Measurements from ENCODE around the gene C2CD4A.
A peak's percentile ranks its signal among the peaks of the same experiment; 100 is the strongest.

Gene C2CD4A

GRCh38 chr15:62068810-62069167, 2.0 kb downstream of the C2CD4A start:
- no peaks in the 10 kb centered on the region for H3K36me3 ChIP-seq (ENCODE audit: control insufficient read depth in 4 of 4, insufficient read depth in 4 of 4, low read length in 3 of 4)
- peak in 1 of 3 donors; percentile 36 for DNase-seq
- H3K27ac ChIP-seq (ENCODE audit: insufficient read depth in 1 of 2, low read depth in 1 of 2, low read length in 2 of 2, poor library complexity in 1 of 2, severe bottlenecking in 2 of 2) = no peak overlapping the region
- H3K27me3 ChIP-seq (replicated peaks in 2 of 5; ENCODE audit: control insufficient read depth in 4 of 5, insufficient read depth in 5 of 5, low read length in 4 of 5) = peaks cover 9 to 50% (median 18%) of the 10 kb centered on the region in 5 experiments
- H3K9me3 ChIP-seq (ENCODE audit: control extremely low read depth in 1 of 5, control insufficient read depth in 4 of 5, insufficient read depth in 2 of 5, low read depth in 1 of 5, low read length in 4 of 5) = peaks cover 0 to 1% (median 0%) of the 10 kb centered on the region in 5 experiments
- CTCF ChIA-PET = interaction anchor here (0.6 to 1.4 kb wide), 4 partner anchors 8 to 275 kb away, joined by 3 to 4 read pairs (median 3); partner anchors contain the start of gene VPS13C
- WGBS (ENCODE audit: insufficient coverage) = 44% methylated on average over 4 of the region's 4 CpGs
- H3K4me3 ChIP-seq (ENCODE audit: control insufficient read depth in 1 of 7, extremely low read depth in 1 of 7, insufficient read depth in 4 of 7, low read depth in 2 of 7, low read length in 6 of 7) = peak overlapping the region in 5 of 7 experiments; percentile 34 to 73 (median 60)
- peaks cover 6 to 27% (median 19%) of the 10 kb centered on the region in 4 experiments for H3K4me1 ChIP-seq (ENCODE audit: control extremely low read depth in 1 of 4, control insufficient read depth in 4 of 4, insufficient read depth in 4 of 4, low read length in 3 of 4)
- POLR2A ChIA-PET = no interaction called here

- WGBS (ENCODE audit: insufficient coverage) = no CpG with 5 or more reads among the region's 5 CpGs
Observed at GRCh38 chr15:62069551-62069950, 2.8 kb downstream of the C2CD4A start.

GRCh38 chr15:62071711-62072308, 5.0 kb downstream of the C2CD4A start:
- peaks cover 0 to 1% (median 0%) of the 10 kb centered on the region in 5 experiments for H3K9me3 ChIP-seq (ENCODE audit: control extremely low read depth in 1 of 5, control insufficient read depth in 4 of 5, insufficient read depth in 2 of 5, low read depth in 1 of 5, low read length in 4 of 5)
- peaks cover 0 to 36% (median 16%) of the 10 kb centered on the region in 5 experiments for H3K27me3 ChIP-seq (replicated peaks in 2 of 5; ENCODE audit: control insufficient read depth in 4 of 5, insufficient read depth in 5 of 5, low read length in 4 of 5)
- H3K4me1 ChIP-seq (ENCODE audit: control extremely low read depth in 1 of 4, control insufficient read depth in 4 of 4, insufficient read depth in 4 of 4, low read length in 3 of 4) = peaks cover 2 to 22% (median 17%) of the 10 kb centered on the region in 4 experiments
- ChIA-PET CTCF (interaction anchor here (0.8 to 1.5 kb wide), 6 partner anchors 11 to 235 kb away, joined by 3 to 5 read pairs (median 3); partner anchors contain the start of gene VPS13C), POLR2A (no interaction called here)
- no peak overlapping the region for H3K27ac ChIP-seq (ENCODE audit: insufficient read depth in 1 of 2, low read depth in 1 of 2, low read length in 2 of 2, poor library complexity in 1 of 2, severe bottlenecking in 2 of 2)
- no peaks in the 10 kb centered on the region for H3K36me3 ChIP-seq (ENCODE audit: control insufficient read depth in 4 of 4, insufficient read depth in 4 of 4, low read length in 3 of 4)
- H3K4me3 ChIP-seq (ENCODE audit: control insufficient read depth in 1 of 7, extremely low read depth in 1 of 7, insufficient read depth in 4 of 7, low read depth in 2 of 7, low read length in 6 of 7) = no peak overlapping the region
- DNase-seq = peak; percentile 42 to 59 (median 52)

More at GRCh38 chr15:62069551-62069950, 2.8 kb downstream of the C2CD4A start:
- Histone ChIP-seq H3K27ac (ENCODE audit: insufficient read depth in 1 of 2, low read depth in 1 of 2, low read length in 2 of 2, poor library complexity in 1 of 2, severe bottlenecking in 2 of 2) (no peak overlapping the region), H3K4me1 (ENCODE audit: control extremely low read depth in 1 of 4, control insufficient read depth in 4 of 4, insufficient read depth in 4 of 4, low read length in 3 of 4) (peaks cover 6 to 27% (median 19%) of the 10 kb centered on the region in 4 experiments), H3K27me3 (replicated peaks in 2 of 5; ENCODE audit: control insufficient read depth in 4 of 5, insufficient read depth in 5 of 5, low read length in 4 of 5) (peaks cover 9 to 50% (median 19%) of the 10 kb centered on the region in 5 experiments), H3K36me3 (ENCODE audit: control insufficient read depth in 4 of 4, insufficient read depth in 4 of 4, low read length in 3 of 4) (no peaks in the 10 kb centered on the region), H3K4me3 (ENCODE audit: control insufficient read depth in 1 of 7, extremely low read depth in 1 of 7, insufficient read depth in 4 of 7, low read depth in 2 of 7, low read length in 6 of 7) (no peak overlapping the region), H3K9me3 (ENCODE audit: control extremely low read depth in 1 of 5, control insufficient read depth in 4 of 5, insufficient read depth in 2 of 5, low read depth in 1 of 5, low read length in 4 of 5) (peaks cover 0 to 1% (median 0%) of the 10 kb centered on the region in 5 experiments)
- CTCF ChIA-PET = interaction anchor here (1.0 to 1.4 kb wide), 3 partner anchors 9 to 44 kb away, joined by 3 to 4 read pairs (median 3); partner anchors contain the start of gene VPS13C
- DNase-seq = no peak
- POLR2A ChIA-PET = no interaction called here

- Histone ChIP-seq H3K4me1 (ENCODE audit: control extremely low read depth in 1 of 4, control insufficient read depth in 4 of 4, insufficient read depth in 4 of 4, low read length in 3 of 4) (no peaks in the 10 kb centered on the region), H3K27ac (ENCODE audit: insufficient read depth in 1 of 2, low read depth in 1 of 2, low read length in 2 of 2, poor library complexity in 1 of 2, severe bottlenecking in 2 of 2) (no peak overlapping the region), H3K4me3 (ENCODE audit: control insufficient read depth in 1 of 7, extremely low read depth in 1 of 7, insufficient read depth in 4 of 7, low read depth in 2 of 7, low read length in 6 of 7) (no peak overlapping the region), H3K36me3 (ENCODE audit: control insufficient read depth in 4 of 4, insufficient read depth in 4 of 4, low read length in 3 of 4) (no peaks in the 10 kb centered on the region), H3K9me3 (ENCODE audit: control extremely low read depth in 1 of 5, control insufficient read depth in 4 of 5, insufficient read depth in 2 of 5, low read depth in 1 of 5, low read length in 4 of 5) (peaks cover 0 to 1% (median 0%) of the 10 kb centered on the region in 5 experiments), H3K27me3 (replicated peaks in 2 of 5; ENCODE audit: control insufficient read depth in 4 of 5, insufficient read depth in 5 of 5, low read length in 4 of 5) (peaks cover 0 to 2% (median 0%) of the 10 kb centered on the region in 5 experiments)
- POLR2A ChIA-PET = no interaction called here
- DNase-seq = no peak
- CTCF ChIA-PET = interaction anchor here (1.1 to 1.5 kb wide), 2 partner anchors 17 to 178 kb away, joined by 3 read pairs; no protein-coding TSS in a partner anchor
- WGBS (ENCODE audit: insufficient coverage) = 100% methylated on average over 4 of the region's 9 CpGs
Observed at GRCh38 chr15:62075595-62076277, 9.0 kb downstream of the C2CD4A start.

GRCh38 chr15:62079594-62079993, 12.8 kb downstream of the C2CD4A start:
- H3K27ac ChIP-seq (ENCODE audit: insufficient read depth in 1 of 2, low read depth in 1 of 2, low read length in 2 of 2, poor library complexity in 1 of 2, severe bottlenecking in 2 of 2) = no peak overlapping the region
- peaks cover 0 to 9% (median 3%) of the 10 kb centered on the region in 5 experiments for H3K9me3 ChIP-seq (ENCODE audit: control extremely low read depth in 1 of 5, control insufficient read depth in 4 of 5, insufficient read depth in 2 of 5, low read depth in 1 of 5, low read length in 4 of 5)
- H3K36me3 ChIP-seq (ENCODE audit: control insufficient read depth in 4 of 4, insufficient read depth in 4 of 4, low read length in 3 of 4) = no peaks in the 10 kb centered on the region
- H3K4me3 ChIP-seq (ENCODE audit: control insufficient read depth in 1 of 7, extremely low read depth in 1 of 7, insufficient read depth in 4 of 7, low read depth in 2 of 7, low read length in 6 of 7) = no peak overlapping the region
- CTCF ChIA-PET = interaction anchor here (1.1 kb wide), 1 partner anchor 11 kb away, joined by 4 read pairs; no protein-coding TSS in a partner anchor
- no peaks in the 10 kb centered on the region for H3K27me3 ChIP-seq (replicated peaks in 2 of 5; ENCODE audit: control insufficient read depth in 4 of 5, insufficient read depth in 5 of 5, low read length in 4 of 5)
- H3K4me1 ChIP-seq (ENCODE audit: control extremely low read depth in 1 of 4, control insufficient read depth in 4 of 4, insufficient read depth in 4 of 4, low read length in 3 of 4) = no peaks in the 10 kb centered on the region
- 100% methylated on average over 3 of the region's 4 CpGs for WGBS (ENCODE audit: insufficient coverage)
- POLR2A ChIA-PET = no interaction called here
- no peak for DNase-seq

- no peaks in the 10 kb centered on the region for H3K36me3 ChIP-seq (ENCODE audit: control insufficient read depth in 4 of 4, insufficient read depth in 4 of 4, low read length in 3 of 4)
- no peak overlapping the region for H3K4me3 ChIP-seq (ENCODE audit: control insufficient read depth in 1 of 7, extremely low read depth in 1 of 7, insufficient read depth in 4 of 7, low read depth in 2 of 7, low read length in 6 of 7)
- CTCF ChIA-PET = interaction anchor here (1.2 kb wide), 1 partner anchor 11 kb away, joined by 3 read pairs; no protein-coding TSS in a partner anchor
- POLR2A ChIA-PET = no interaction called here
- H3K27ac ChIP-seq (ENCODE audit: insufficient read depth in 1 of 2, low read depth in 1 of 2, low read length in 2 of 2, poor library complexity in 1 of 2, severe bottlenecking in 2 of 2) = no peak overlapping the region
- no peak for DNase-seq
- H3K4me1 ChIP-seq (ENCODE audit: control extremely low read depth in 1 of 4, control insufficient read depth in 4 of 4, insufficient read depth in 4 of 4, low read length in 3 of 4) = no peaks in the 10 kb centered on the region
- H3K9me3 ChIP-seq (ENCODE audit: control extremely low read depth in 1 of 5, control insufficient read depth in 4 of 5, insufficient read depth in 2 of 5, low read depth in 1 of 5, low read length in 4 of 5) = peaks cover 0 to 9% (median 3%) of the 10 kb centered on the region in 5 experiments
- H3K27me3 ChIP-seq (replicated peaks in 2 of 5; ENCODE audit: control insufficient read depth in 4 of 5, insufficient read depth in 5 of 5, low read length in 4 of 5) = no peaks in the 10 kb centered on the region
- 97% methylated on average over 4 of the region's 9 CpGs for WGBS (ENCODE audit: insufficient coverage)
Observed at GRCh38 chr15:62083194-62084154, 16.7 kb downstream of the C2CD4A start.

Measured in common myeloid progenitor, CD34-positive (primary cell).